Suprapubic skin (tissue), 4 donors: Measurements from ENCODE around the gene ZBTB16. TPM values are rescaled to one million over a fixed set of nuclear protein-coding genes. Genes with fewer than 3 reads are reported as not detected.

Experiments
- DNase-seq, 2 donors: peaks; one replicate each; pipeline ENCODE4 v3.0.0-alpha.2; 2019; ENCODE audit warnings: low spot score in 2 of 2
- H3K27ac ChIP-seq: fragments of 200-600 bp; sonication (generic); one replicate; pipeline ENCODE4 v1.5.1; 2019
- H3K27me3 ChIP-seq: fragments of 200-600 bp; sonication (generic); one replicate; pipeline ENCODE4 v1.5.1; 2019
- H3K36me3 ChIP-seq: fragments of 200-600 bp; sonication (generic); one replicate; pipeline ENCODE4 v1.5.1; 2019
- H3K4me1 ChIP-seq: fragments of 200-600 bp; sonication (generic); one replicate; pipeline ENCODE4 v1.5.1; 2019
- H3K4me3 ChIP-seq: fragments of 200-600 bp; sonication (generic); one replicate; pipeline ENCODE4 v1.5.1; 2019; ENCODE audit warnings: mild to moderate bottlenecking
- H3K9me3 ChIP-seq: fragments of 200-600 bp; sonication (generic); one replicate; pipeline ENCODE4 v1.5.1; 2019
- EP300 ChIP-seq: sonication (generic); formaldehyde crosslinking; IDR thresholded peaks from one replicate; pipeline ENCODE4 v1.6.1; 2017; ENCODE audit warnings: antibody characterized with exemption
- POLR2A ChIP-seq, 2 donors: fragments of 450-650 bp; IDR thresholded peaks; one replicate each; pipeline ENCODE4 v1.6.1; 2017; ENCODE audit warnings: antibody characterized with exemption in 2 of 2, mild to moderate bottlenecking in 2 of 2, moderate library complexity in 2 of 2
- POLR2AphosphoS5 ChIP-seq, 3 donors: sonication (generic); formaldehyde crosslinking; IDR thresholded peaks; one replicate each; pipeline ENCODE4 v1.6.1; 2017; ENCODE audit warnings: antibody characterized with exemption in 3 of 3
- WGBS: methylation state at CpG from one replicate; pipeline ENCODE4 v1.1.5; 2018; 5-methylcytosine and 5-hydroxymethylcytosine counted together
- total RNA-seq, 4 donors: library from RNA; depleted of rRNA; stranded (reverse); fragments of >200 nt; gene quantifications; one replicate each; pipeline ENCODE4 v1.1.0, GENCODE V29; 2016
- TF ChIP-seq, protein P1 (sequence below), 2 donors: fragments of 200-600 bp in 1 of 2; fragments of 450-650 bp in 1 of 2; sonication (generic) in 1 of 2; IDR thresholded peaks; one replicate each; pipeline ENCODE4 v1.5.1; 2016 to 2019; ENCODE audit warnings: antibody characterized with exemption in 2 of 2, mild to moderate bottlenecking in 1 of 2, moderate library complexity in 1 of 2

Gene ZBTB16
- total RNA-seq, 4 donors from 2014 or later = 142 to 474 (median 232) TPM

DNA sequence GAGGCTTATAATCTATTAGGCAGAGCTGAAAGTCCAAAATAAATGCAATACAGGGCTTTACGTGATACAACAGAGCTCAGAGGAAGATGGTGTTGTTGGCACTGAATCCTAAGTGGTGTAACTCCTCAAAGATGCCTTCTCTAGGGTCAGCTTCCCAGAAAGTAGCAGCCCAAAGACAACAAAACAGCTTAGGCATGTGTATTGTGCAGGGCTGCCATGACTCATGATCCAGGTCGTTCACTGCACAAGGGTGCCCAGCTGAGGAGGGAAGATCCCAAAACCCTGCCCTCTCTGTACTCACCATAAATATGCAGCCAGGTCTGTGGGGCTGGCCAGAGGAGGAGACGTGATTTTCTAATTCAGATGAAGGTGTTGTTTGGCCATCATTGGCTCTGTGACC is 177.3 kb downstream of the ZBTB16 start:
- Histone ChIP-seq H3K36me3 (peaks cover 41% of the 10 kb centered on the region), H3K27ac (no peak overlapping the region), H3K4me1 (peaks cover 15% of the 10 kb centered on the region), H3K9me3 (no peaks in the 10 kb centered on the region), H3K27me3 (peaks cover 3% of the 10 kb centered on the region), H3K4me3 (no peak overlapping the region)
- TF ChIP-seq POLR2AphosphoS5 (IDR thresholded peaks at IDR 0.05) = no peak
- TF ChIP-seq EP300 = no peak
- TF ChIP-seq, protein P1, sequence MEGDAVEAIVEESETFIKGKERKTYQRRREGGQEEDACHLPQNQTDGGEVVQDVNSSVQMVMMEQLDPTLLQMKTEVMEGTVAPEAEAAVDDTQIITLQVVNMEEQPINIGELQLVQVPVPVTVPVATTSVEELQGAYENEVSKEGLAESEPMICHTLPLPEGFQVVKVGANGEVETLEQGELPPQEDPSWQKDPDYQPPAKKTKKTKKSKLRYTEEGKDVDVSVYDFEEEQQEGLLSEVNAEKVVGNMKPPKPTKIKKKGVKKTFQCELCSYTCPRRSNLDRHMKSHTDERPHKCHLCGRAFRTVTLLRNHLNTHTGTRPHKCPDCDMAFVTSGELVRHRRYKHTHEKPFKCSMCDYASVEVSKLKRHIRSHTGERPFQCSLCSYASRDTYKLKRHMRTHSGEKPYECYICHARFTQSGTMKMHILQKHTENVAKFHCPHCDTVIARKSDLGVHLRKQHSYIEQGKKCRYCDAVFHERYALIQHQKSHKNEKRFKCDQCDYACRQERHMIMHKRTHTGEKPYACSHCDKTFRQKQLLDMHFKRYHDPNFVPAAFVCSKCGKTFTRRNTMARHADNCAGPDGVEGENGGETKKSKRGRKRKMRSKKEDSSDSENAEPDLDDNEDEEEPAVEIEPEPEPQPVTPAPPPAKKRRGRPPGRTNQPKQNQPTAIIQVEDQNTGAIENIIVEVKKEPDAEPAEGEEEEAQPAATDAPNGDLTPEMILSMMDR (IDR thresholded peaks at IDR 0.05) = no peak
- TF ChIP-seq POLR2A (IDR thresholded peaks at IDR 0.05) = no peak
- no peak for DNase-seq
- WGBS = 73% methylated on average over 3 of the region's 3 CpGs

GRCh38 chr11:114237321-114238280 is 178.1 kb downstream of the ZBTB16 start:
- no peak for DNase-seq
- Histone ChIP-seq H3K27me3 (peaks cover 3% of the 10 kb centered on the region), H3K9me3 (no peaks in the 10 kb centered on the region), H3K4me3 (no peak overlapping the region), H3K4me1 (peaks cover 8% of the 10 kb centered on the region), H3K36me3 (peaks cover 49% of the 10 kb centered on the region), H3K27ac (no peak overlapping the region)
- 91% methylated on average over 16 of the region's 16 CpGs for WGBS
- no peak for TF ChIP-seq EP300
- TF ChIP-seq, protein P1 (IDR thresholded peaks at IDR 0.05) = no peak
- TF ChIP-seq POLR2AphosphoS5 (IDR thresholded peaks at IDR 0.05) = no peak
- no peak for TF ChIP-seq POLR2A (IDR thresholded peaks at IDR 0.05)

- Histone ChIP-seq H3K27me3 (peaks cover 3% of the 10 kb centered on the region), H3K9me3 (no peaks in the 10 kb centered on the region), H3K4me1 (peaks cover 12% of the 10 kb centered on the region), H3K36me3 (peaks cover 70% of the 10 kb centered on the region), H3K4me3 (no peak overlapping the region), H3K27ac (no peak overlapping the region)
- WGBS = 87% methylated on average over 6 of the region's 6 CpGs
- TF ChIP-seq EP300 = no peak
- no peak for TF ChIP-seq POLR2A (IDR thresholded peaks at IDR 0.05)
- no peak for TF ChIP-seq POLR2AphosphoS5 (IDR thresholded peaks at IDR 0.05)
- TF ChIP-seq, protein P1 (IDR thresholded peaks at IDR 0.05) = no peak
- DNase-seq = no peak
Measured at GRCh38 chr11:114239753-114240161, 180.2 kb downstream of the ZBTB16 start.

GRCh38 chr11:114242032-114242431 is 182.5 kb downstream of the ZBTB16 start:
- TF ChIP-seq POLR2A (IDR thresholded peaks at IDR 0.05) (no peak), POLR2AphosphoS5 (IDR thresholded peaks at IDR 0.05) (no peak), EP300 (no peak)
- TF ChIP-seq, protein P1 (IDR thresholded peaks at IDR 0.05) = no peak
- no peak overlapping the region for H3K4me3 ChIP-seq
- H3K36me3 ChIP-seq = peaks cover 88% of the 10 kb centered on the region
- DNase-seq = no peak
- peaks cover 12% of the 10 kb centered on the region for H3K4me1 ChIP-seq
- peaks cover 3% of the 10 kb centered on the region for H3K27me3 ChIP-seq
- H3K27ac ChIP-seq = no peak overlapping the region
- WGBS = 92% methylated on average over 15 of the region's 15 CpGs
- H3K9me3 ChIP-seq = no peaks in the 10 kb centered on the region
